Ecto neural progenitor cell (in vitro differentiated cells): ENCODE data around the gene LRRTM4.
"Not testable (repeated sequence)": the region's sequence is repeated elsewhere in the genome, so short reads cannot be mapped to it uniquely, and the experiment has no call there.

Source experiments
- DNase-seq: peaks from one replicate; pipeline ENCODE4 v3.0.0-alpha.2; 2018; ENCODE audit warnings: low spot score

The LRRTM4 gene

DNA sequence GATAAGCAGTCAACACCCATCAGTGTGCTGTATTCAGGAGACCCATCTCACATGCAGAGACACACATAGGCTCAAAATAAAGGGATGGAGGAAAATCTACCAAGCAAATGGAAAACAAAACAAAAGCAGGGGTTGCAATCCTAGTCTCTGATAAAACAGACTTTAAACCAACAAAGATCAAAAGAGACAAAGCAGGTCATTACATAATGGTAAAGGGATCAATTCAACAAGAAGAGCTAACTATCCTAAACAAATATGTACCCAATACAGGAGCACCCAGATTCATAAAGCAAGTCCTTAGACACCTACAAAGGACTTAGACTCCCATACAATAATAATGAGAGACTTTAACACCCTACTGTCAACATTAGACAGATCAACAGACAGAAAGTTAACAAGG, 358.2 kb downstream of the LRRTM4 start:
- DNase-seq = not testable (repeated sequence)

DNA sequence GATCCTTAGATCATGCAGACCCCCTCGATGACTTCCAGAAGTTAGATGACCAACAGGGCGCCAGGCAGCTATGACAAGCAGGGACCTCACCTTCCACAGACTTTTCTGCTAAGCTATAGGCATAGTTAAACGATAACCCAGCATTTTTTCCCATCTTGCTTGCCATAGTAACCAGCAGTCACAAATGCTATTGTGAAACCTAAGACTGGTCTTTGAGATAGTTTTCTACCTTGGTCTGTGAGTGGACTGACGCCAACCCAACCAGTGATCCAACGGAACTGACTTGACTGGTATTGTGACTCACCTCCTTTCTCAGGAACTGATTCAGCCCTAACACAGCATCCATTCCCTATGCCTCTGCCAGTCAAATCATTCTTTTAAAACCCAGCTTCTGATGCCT, 361.2 kb downstream of the LRRTM4 start:
- DNase-seq = no peak

DNA sequence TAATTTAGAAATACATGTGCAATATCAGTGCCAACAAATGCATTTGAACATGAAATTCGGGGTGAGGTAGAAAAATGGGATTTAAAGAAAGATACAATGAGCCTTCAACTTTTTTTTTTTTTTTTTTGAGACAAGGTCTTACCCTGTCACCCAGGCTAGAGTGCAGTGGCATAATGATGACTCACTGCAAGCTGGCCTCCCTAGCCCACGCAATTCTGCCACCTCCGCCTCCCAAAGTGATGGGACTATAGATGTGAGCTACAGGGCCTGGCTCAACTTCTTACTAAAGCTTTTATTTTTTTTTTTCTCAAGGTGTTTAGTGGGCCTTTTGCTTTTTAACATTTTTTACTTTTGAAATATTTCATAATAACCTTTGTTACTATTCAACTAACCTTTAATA, 365.6 kb downstream of the LRRTM4 start:
- no peak for DNase-seq

DNA sequence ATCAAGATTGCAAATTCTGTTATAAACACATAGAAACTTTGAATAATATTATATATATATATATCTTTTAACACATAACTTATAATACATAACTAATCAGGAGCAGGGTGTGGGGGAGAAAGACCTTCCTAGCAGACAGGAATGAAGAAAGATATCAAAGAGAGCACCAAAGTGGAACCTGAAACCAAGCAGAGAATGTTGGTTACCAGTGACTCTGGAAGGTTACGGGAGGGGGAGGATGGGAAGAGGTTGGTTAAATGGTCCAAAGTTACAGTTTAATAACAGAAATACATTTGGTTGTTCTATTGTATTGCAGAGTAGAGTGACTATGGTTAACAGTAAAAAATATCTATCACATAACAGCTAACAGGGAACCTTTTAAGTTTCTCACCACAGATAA, 366.7 kb downstream of the LRRTM4 start:
- DNase-seq = no peak

DNA sequence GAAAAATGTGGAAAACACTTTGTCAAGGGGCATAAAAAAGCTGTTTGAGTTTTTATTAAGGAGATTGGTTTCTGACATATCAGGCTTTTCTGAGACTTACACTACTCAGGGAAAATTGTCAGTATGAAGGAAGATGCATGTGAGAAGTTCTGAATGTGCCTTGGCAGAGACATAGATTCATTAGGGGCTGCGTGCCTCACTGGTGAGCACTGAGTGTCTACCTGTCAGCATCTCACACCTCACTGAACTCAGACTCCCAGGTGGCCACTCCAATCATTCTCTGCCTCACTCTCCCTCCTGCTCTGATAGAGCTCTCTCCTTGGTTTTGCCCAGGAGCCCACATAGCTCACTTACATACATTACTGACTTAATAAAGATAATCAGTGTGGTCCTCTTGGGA, 372.6 kb downstream of the LRRTM4 start:
- DNase-seq = no peak

DNA sequence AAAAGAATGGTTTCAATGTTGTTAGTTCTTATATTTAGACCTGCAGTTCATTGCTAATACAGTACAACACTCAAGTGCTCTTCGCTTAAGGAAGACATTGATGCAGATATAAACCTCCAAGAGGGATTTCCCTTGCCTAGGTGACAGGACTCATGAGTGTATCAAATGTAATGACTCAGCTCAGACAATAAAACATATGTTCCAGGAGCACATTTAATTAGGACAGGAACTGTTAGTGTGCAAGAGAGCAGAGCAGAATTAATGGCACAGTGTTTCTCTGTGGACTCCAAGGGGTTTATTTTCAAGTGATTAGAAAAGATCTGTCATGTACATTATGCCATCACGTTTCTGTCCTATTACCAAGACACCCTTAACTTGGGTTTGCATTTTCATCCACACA, 375.0 kb downstream of the LRRTM4 start:
- no peak for DNase-seq

DNA sequence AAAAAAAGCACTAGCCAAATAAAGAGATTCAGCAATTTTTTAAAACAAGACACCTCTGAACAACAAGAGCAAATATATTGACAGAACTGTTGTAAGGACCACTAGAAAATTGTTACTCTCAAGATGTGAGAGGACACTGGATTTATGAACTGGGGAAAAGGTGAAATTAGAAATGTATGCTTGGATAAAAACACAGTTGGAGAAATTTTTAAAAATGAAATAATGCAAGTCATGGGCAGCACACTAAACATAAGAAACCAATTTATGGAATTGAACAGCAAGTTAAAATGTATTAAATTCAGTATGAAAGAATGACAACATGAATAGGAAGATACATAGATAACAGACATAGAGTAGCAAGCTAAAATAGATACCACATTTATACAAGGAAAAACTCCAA, 377.4 kb downstream of the LRRTM4 start:
- no peak for DNase-seq

DNA sequence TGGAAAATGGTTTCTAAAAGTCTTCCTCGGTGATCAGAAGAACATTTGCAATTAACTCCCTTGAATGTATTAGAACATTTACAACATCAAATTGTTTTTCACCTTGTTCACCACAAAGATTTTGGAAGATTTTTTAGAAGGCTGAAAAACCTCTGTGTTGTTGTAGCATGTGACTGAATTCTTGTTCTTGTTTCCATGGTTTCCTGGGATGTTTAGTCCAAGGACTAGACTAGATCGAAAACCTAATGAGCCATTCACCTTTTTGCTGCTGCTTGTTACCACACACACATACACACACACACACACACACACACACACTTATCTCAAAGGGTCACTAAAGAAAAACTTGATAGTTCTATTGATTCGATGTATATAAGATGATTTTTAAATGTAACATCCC, 380.0 kb downstream of the LRRTM4 start:
- DNase-seq = no peak

DNA sequence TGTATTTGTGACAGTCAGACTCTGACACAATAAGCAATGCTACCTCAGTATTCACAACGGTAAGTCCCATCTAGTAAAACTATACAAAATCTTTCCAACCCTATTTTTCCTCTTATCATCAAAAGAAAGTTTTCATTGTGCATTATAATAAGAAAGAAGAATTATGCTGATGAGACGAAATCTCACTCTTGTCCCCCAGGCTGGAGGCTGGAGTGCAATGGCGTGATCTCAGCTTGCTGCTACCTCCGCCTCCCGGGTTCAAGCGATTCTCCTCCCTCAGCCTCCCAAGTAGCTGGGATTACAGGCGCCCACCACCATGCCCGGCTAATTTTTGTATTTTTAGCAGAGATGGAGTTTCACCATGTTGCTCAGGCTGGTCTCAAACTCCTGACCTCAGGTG, 393.7 kb downstream of the LRRTM4 start:
- DNase-seq = not testable (repeated sequence)

DNA sequence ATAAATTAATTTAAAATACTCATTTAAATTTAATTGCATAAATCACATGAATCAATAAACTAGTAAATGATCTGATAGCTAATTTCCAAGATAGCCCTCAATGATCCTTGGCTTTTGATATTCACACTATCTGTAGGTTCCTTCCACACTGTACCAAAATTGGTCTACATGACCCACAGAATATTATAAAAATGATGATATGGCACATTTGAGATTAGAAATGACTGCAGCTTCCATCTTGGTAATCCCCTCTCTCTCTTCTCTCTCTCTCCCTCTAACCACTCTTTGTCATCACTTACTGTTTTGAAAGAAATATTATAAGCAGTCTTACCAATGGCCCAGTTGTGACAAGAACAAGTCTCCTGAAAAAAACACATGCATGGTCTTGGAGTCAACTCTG, 394.8 kb downstream of the LRRTM4 start:
- DNase-seq = no peak

DNA sequence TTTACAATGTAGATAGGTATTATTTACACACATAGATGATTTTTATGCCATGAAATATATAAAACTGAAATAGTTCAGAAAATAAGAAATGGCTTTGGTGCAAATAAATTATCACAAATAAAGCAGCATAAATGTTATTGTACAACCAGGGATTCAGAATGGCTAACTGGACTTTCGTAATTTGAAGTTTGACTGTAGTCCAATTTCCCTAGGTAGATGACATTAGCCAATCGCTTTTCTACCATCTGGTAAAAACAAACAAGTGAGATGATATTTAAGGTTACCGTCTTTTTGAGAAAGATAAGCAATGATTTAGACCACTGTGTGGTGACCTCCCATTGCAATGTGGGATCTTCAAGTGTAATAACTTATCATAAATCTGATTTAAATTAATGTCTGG, 400.7 kb downstream of the LRRTM4 start:
- no peak for DNase-seq

DNA sequence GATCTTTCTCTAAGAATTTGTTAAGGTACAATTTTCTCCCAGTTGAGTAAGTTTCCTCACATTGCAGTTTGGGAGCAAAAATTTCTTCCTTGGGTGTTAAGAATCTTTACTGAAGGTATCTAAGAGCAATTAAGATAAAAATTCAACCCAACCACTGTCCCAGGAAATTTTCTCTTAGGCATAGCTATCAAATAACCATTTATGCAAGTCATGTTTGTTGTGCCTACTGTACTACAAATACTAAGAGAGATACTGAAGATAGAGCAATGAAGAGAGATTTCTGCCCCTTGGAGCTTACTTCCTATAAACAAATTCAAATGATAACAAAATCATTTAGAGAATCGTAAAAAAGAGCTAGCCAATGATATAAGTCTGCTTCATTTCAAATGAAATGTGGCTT, 402.8 kb downstream of the LRRTM4 start:
- no peak for DNase-seq

DNA sequence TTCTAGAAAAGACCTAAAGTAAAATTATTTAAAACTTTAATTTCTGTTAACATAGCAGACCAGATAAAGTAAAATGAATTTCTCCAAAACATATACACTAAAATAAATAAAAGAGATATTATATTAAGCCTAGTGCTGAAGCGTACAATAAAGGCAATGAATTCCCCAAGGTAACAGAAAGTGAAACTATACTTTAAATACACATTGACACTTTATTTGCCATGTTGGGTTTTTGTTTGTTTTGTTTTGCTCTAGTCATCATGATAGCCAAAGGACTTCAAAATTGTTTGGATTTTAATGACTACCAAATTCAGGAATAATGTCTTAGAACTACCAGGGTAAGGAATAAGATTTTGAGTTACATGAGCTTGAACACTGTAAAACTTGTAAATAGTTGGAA, 413.3 kb downstream of the LRRTM4 start:
- no peak for DNase-seq

DNA sequence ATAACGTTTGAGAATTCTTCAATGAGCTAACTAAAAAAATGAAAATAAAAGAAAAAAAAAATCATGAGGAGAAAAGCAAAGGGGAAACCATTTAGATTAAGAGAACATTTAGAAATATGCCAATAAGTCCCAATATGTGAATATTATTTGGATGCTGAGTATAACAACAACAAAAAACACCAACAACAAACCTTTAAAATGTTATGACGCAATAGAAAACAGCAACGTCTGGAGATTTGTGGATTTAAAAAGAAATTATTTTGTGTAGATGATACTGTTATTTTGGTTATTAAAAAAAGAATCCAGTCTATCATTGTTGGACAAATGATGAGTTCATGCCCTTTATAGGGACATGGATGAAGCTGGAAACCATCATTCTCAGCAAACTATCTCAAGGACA, 417.2 kb downstream of the LRRTM4 start:
- no peak for DNase-seq

DNA sequence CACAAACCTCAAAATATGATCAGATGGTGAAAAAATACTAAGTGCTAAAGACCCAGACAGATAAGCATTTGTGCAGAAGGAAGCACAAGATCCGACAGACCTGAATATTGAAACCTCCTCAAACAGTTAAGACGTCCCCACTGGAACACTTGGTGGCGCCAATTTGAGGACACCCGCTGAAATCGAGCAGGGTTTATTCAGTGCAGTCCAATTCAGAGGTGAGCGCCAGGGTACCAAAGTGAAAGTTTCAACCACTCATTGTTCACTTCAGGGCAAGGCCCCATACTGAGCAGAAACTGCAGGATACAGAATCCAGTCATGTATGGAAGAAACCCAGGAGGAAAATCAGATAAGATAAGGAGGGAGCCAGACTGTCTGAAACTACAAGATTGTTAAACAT, 417.6 kb downstream of the LRRTM4 start:
- no peak for DNase-seq

DNA sequence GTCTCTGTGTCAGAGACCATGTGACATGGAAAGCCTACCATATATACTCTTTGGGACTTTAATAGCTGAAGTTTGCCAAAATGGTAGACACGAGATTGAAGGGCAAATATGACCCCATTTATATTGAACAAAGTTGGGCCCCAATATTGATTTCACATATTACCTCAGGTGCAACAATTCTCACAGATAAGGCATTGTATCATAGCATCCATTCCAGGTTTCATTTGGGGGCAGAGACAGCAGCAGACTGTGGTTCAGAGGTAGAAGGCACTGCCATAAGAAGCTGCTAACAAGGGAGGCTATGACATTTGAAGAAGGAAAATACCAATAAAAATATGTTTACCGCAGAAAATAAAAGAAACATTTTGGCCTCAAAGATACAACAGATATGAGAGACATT, 419.2 kb downstream of the LRRTM4 start:
- no peak for DNase-seq

DNA sequence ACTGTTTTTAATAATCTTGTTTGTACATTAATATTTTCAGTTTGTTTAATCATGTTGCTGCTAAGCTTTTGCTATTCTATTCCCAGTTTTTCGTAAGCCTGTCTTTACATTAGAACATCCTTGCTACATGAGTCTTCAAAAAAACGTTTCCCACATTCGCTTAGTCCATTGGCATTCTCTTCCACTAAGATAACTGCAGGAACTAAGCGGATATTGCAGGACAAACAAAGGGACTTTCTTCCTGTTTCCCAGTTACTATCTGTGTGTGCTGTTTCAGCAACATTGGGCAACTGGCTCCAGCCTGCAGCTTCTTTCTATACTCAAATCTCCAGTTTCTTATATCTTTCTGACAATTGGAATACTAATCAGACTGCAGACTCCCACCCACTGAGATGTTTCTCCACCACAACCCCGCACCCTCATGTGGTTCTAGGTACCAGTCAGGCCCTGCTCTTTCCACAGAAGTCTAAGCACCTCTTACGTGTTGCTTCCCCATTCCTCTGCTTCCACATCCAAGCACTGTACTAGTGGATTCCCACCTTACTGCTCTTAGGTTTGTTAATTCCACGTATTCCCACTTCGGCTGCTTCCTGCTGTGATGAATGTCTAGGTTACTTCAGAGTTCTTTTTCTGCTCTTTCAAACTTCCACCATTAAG, 420.3 kb downstream of the LRRTM4 start:
- no peak for DNase-seq

DNA sequence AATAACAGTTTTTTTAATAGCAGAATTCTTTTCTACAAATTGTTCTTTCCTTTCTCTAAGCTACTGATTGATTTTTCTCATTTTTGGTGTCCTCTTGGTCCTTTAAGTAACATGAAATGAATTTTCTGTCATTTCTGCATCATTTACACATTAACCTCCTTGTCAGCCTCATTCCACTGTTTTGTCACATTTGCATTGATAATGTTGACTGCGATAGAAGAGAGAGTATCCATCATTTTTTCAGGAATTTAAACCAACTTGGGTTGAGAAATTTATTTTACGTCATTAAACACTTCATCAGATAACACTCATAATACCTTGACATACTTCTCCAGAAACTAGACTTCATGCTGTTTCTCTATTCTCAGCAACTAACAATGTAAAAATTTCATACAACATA, 422.2 kb downstream of the LRRTM4 start:
- DNase-seq = no peak

DNA sequence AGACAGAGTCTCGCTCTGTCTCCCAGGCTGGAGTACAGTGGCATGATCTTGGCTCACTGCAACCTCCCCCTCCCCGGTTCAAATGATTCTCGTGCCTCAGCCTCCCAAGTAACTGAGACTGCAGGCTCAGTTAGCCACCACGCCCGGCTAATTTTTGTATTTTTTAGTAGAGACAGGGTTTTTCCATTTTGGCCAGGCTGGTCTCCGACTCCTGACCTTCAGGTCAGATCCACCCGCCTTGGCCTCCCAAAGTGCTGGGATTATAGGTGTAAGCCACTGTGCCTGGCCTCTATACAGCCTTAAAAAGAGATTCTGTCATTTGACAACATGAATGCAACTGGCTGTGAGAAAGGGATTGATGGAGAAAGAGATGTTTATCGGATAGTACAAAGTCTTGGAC, 426.7 kb downstream of the LRRTM4 start:
- not testable (repeated sequence) for DNase-seq

DNA sequence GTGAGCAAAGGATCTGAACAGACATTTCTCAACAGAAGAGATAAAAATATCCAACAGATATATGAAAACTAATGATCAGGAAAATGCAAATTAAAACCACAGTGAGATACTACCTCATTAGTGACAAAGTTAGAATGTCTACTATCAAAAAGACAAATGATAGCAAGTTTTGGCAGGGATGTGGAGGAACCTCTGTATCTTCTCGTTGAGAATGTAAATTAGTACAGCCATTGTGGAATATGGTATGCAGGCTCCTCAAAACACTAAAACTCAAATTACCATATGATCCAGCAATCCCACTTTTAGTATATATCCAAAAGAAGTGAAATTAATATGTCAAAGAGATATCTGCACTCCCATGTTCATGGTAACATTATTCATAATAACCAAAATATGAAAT, 427.1 kb downstream of the LRRTM4 start:
- DNase-seq = no peak

DNA sequence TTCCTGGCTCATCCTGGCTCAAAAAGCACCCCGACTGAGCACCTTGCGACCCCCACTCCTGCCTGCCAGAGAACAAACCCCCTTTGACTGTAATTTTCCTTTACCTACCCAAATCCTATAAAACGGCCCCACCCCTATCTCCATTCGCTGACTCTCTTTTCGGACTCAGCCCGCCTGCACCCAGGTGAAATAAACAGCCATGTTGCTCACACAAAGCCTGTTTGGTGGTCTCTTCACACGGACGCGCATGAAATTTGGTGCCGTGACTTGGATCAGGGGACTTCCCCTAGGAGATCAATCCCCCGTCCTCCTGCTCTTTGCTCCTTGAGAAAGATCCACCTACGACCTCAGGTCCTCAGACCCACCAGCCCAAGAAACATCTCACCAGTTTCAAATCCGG, 433.8 kb downstream of the LRRTM4 start:
- not testable (repeated sequence) for DNase-seq

DNA sequence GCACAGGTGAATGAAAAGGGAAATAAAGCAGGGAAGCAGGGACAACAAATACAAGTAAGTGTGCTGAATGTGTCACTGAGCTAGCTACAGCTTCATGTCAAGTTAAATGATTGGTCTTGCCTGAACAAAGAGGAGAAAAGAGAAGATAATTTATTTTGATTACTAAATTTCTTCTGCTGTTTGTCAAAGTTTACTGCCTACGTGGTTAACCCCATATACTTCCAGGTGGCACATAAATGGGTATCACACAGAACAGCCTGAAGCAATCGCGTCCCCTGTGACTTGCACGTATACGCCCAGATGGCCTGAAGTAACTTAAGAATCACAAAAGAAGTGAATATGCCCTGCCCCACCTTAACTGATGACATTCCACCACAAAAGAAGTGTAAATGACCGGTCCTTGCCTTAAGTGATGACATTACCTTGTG, 434.2 kb downstream of the LRRTM4 start:
- DNase-seq = no peak

DNA sequence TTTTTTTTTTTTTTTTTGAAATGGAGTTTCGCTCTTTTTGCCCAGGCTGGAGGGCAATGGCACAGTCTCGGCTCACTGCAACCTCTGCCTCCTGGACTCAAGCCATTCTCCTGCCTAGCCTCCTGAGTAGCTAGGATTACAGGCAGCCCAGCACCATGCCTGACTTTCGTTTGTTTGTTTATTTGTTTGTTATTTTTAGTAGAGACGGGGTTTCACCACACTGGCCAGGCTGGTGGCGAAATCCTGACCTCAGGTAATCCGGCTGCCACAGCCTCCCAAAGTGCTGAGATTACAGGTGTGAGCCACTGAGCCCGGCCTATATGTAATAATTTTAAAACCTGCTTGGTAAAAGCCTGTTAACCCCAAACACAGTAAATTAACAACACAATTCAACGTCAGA, 435.7 kb downstream of the LRRTM4 start:
- no peak for DNase-seq

DNA sequence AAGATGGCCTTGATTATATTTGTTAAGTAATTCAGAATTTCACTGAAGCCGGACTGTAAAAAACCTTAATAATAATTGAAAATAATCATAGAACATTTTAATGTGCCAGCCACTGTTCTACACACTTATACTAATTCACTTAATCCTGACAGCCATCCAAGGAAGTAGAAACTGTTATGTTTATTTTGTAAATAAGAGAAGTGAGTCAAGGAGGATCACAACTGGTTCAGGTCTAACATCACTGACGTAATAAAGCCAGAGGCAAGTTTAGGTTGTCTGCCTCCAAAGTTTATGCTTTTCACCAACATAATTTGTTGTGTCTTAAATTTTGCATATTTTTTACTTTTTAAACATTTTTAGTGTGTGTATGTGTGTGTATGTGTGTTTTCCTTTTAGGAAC, 436.1 kb downstream of the LRRTM4 start:
- DNase-seq = no peak

DNA sequence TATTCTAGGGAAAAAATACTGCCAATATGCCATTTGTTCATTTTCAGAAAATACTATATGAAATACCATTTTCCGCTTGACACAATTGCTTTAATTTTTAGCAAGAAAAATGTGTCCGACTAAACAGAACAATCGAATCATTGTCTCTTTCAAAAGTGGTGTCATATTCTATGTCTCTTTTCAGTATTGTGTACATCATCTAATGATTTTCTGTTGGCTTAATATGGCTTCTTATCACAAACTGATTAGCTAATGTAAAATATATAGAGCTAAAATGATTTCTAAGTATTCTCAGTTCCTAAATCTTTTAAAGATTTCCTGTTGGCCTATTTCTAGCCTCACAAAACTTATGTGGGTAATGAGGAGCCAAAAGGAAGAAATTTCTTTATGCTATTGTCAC, 436.6 kb downstream of the LRRTM4 start:
- DNase-seq = no peak
